Measurements from ENCODE around the gene LCN10. TPM values are rescaled to one million over a fixed set of nuclear protein-coding genes. Genes with fewer than 3 reads are reported as not detected.

LCN10 gene
- total RNA-seq, 2 experiments from 2014 or later, result 1.2 to 1.5 TPM

- Mint-ChIP-seq H3K9me3 (peaks cover 35% of the 10 kb centered on the region), H3K27me3 (peaks cover 18% of the 10 kb centered on the region), H3K27ac (no peak overlapping the region), H3K36me3 (peaks cover 19% of the 10 kb centered on the region), H3K4me1 (ENCODE audit: low read depth) (peaks cover 9% of the 10 kb centered on the region), H3K4me3 (no peak overlapping the region)
- intact Hi-C loops (cut with micrococcal nuclease), result loop anchor here (2.0 to 10.0 kb wide), 2 partner anchors 15 to 47 kb away; no protein-coding TSS in a partner anchor
- POLR2A ChIA-PET, result no interaction called here
- CTCF ChIA-PET, result interaction anchor here (1.6 kb wide), 1 partner anchor 9 kb away, joined by 6 read pairs; no protein-coding TSS in a partner anchor
- no peak for DNase-seq
Observed at GRCh38 chr9:136751814-136752213, 9.1 kb upstream of the LCN10 start.

GRCh38 chr9:136751244-136751643 lies 8.5 kb upstream of the LCN10 start:
- H3K9me3 Mint-ChIP-seq, result peaks cover 33% of the 10 kb centered on the region

GRCh38 chr9:136750526-136750925 lies 7.8 kb upstream of the LCN10 start:
- intact Hi-C loops (cut with micrococcal nuclease), result loop anchor here (2.0 to 10.0 kb wide), 2 partner anchors 16 to 46 kb away; no protein-coding TSS in a partner anchor
- no peak for DNase-seq
- Mint-ChIP-seq H3K4me3 (no peak overlapping the region), H3K27ac (no peak overlapping the region), H3K27me3 (peaks cover 9% of the 10 kb centered on the region), H3K36me3 (peaks cover 15% of the 10 kb centered on the region), H3K4me1 (ENCODE audit: low read depth) (peaks cover 9% of the 10 kb centered on the region), H3K9me3 (peaks cover 26% of the 10 kb centered on the region)
- POLR2A ChIA-PET, result interaction anchor here (1.0 kb wide), 1 partner anchor 22 kb away, joined by 3 read pairs; no protein-coding TSS in a partner anchor
- CTCF ChIA-PET, result interaction anchor here (0.6 to 1.6 kb wide), 6 partner anchors 9 to 33 kb away, joined by 3 to 10 read pairs (median 5); no protein-coding TSS in a partner anchor

More at GRCh38 chr9:136751244-136751643, 8.5 kb upstream of the LCN10 start:
- Mint-ChIP-seq H3K27me3 (peaks cover 17% of the 10 kb centered on the region), H3K4me3 (no peak overlapping the region), H3K4me1 (ENCODE audit: low read depth) (peaks cover 9% of the 10 kb centered on the region), H3K36me3 (peaks cover 19% of the 10 kb centered on the region), H3K27ac (no peak overlapping the region)
- DNase-seq, result no peak
- intact Hi-C loops (cut with micrococcal nuclease), result loop anchor here (2.0 to 10.0 kb wide), 2 partner anchors 16 to 46 kb away; no protein-coding TSS in a partner anchor
- ChIA-PET CTCF (interaction anchor here (1.5 to 1.6 kb wide), 2 partner anchors 10 to 15 kb away, joined by 6 to 9 read pairs; no protein-coding TSS in a partner anchor), POLR2A (interaction anchor here (1.0 kb wide), 1 partner anchor 23 kb away, joined by 3 read pairs; no protein-coding TSS in a partner anchor)

DNA sequence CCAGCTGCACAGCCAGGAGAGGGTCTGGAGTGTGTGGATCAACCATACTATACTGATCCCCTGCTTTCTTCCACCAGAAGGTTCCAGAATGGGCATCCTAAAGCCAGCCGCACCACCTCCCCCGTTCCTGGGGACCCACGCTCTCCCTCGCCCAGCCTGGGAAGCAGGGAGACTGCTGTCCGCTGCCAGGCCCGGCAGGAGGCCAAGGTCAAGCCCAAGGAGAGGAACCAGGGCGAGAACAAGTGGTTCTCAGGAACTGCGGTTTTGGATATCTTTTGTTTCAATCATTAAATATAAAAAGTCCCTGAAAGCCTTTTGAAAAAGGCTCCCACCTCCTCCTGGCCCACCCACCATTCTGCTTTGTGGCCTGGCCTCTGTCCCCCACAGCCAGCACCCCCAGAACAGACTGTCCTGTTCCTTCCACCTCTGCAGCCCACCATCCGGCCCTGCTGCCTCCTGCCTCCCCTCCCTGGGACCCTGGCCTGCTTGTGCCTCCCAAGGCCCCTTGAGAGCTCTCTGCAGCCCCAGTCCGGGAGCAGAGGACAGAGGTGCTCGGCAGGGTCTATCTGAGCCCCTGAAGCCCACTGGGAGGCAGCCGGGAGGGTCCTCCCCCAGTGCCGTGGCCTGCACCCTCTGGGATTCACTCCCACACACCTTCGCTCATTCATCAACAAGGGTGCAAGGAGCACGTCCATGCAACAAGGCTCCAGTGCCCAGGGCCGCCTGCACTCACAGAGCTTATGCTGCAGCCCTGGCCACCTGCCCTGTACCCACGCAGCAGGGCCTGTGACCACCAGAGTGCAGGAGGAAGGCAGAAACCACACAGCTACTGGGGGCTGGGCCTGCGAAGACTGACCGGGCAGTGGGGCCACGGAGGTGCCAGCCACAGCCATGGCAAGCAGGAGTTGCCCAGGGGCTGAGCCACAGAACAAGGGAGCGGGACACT lies 6.2 kb upstream of the LCN10 start:
- CTCF ChIA-PET, result no interaction called here
- peaks cover 23% of the 10 kb centered on the region for H3K9me3 Mint-ChIP-seq
- intact Hi-C loops (cut with micrococcal nuclease), result no loop called here
- H3K27ac Mint-ChIP-seq, result no peak overlapping the region
- H3K36me3 Mint-ChIP-seq, result peaks cover 12% of the 10 kb centered on the region
- no peak overlapping the region for H3K4me3 Mint-ChIP-seq
- peaks cover 8% of the 10 kb centered on the region for H3K27me3 Mint-ChIP-seq
- no peak for DNase-seq
- H3K4me1 Mint-ChIP-seq (ENCODE audit: low read depth), result peaks cover 9% of the 10 kb centered on the region
- POLR2A ChIA-PET, result no interaction called here

- DNase-seq, result no peak
- ChIA-PET CTCF (no interaction called here), POLR2A (no interaction called here)
- H3K4me3 Mint-ChIP-seq, result no peak within 1 kb of the TSS
- H3K4me1 Mint-ChIP-seq (ENCODE audit: low read depth), result peaks cover 9% of the 10 kb centered on the region
- no peak within 1 kb of the TSS for H3K27ac Mint-ChIP-seq
- H3K27me3 Mint-ChIP-seq, result peaks cover 8% of the 10 kb centered on the region
- intact Hi-C loops (cut with micrococcal nuclease), result no loop called here
- peaks cover 12% of the 10 kb centered on the region for H3K36me3 Mint-ChIP-seq
- peaks cover 23% of the 10 kb centered on the region for H3K9me3 Mint-ChIP-seq
Observed at GRCh38 chr9:136748201-136748600, 5.5 kb upstream of the LCN10 start, which contains the start of gene LCN6. Gene LCN6, minus strand, starts transcription at chr9:136748525. Its CDS starts 42 bp downstream, at chr9:136748483.

GRCh38 chr9:136747161-136748060 lies 4.7 kb upstream of the LCN10 start:
- Mint-ChIP-seq H3K4me3 (no peak overlapping the region), H3K27ac (no peak overlapping the region), H3K27me3 (peaks cover 7% of the 10 kb centered on the region), H3K36me3 (peaks cover 9% of the 10 kb centered on the region), H3K9me3 (peaks cover 18% of the 10 kb centered on the region), H3K4me1 (ENCODE audit: low read depth) (peaks cover 9% of the 10 kb centered on the region)
- POLR2A ChIA-PET, result interaction anchor here (0.9 kb wide), 1 partner anchor 19 kb away, joined by 3 read pairs; no protein-coding TSS in a partner anchor
- no peak for DNase-seq
- intact Hi-C loops (cut with micrococcal nuclease), result no loop called here
- CTCF ChIA-PET, result no interaction called here

GRCh38 chr9:136746621-136747020 lies 3.9 kb upstream of the LCN10 start:
- Mint-ChIP-seq H3K4me1 (ENCODE audit: low read depth) (peaks cover 13% of the 10 kb centered on the region), H3K4me3 (no peak overlapping the region), H3K27me3 (peaks cover under 1% of the 10 kb centered on the region), H3K36me3 (peaks cover 2% of the 10 kb centered on the region), H3K27ac (no peak overlapping the region), H3K9me3 (peaks cover 10% of the 10 kb centered on the region)
- ChIA-PET POLR2A (no interaction called here), CTCF (no interaction called here)
- intact Hi-C loops (cut with micrococcal nuclease), result no loop called here
- no peak for DNase-seq

- intact Hi-C loops (cut with micrococcal nuclease), result no loop called here
- peaks cover 5% of the 10 kb centered on the region for H3K9me3 Mint-ChIP-seq
- H3K27me3 Mint-ChIP-seq, result no peaks in the 10 kb centered on the region
- H3K4me1 Mint-ChIP-seq (ENCODE audit: low read depth), result peaks cover 16% of the 10 kb centered on the region
- no peak overlapping the region for H3K4me3 Mint-ChIP-seq
- POLR2A ChIA-PET, result no interaction called here
- no peaks in the 10 kb centered on the region for H3K36me3 Mint-ChIP-seq
- no peak overlapping the region for H3K27ac Mint-ChIP-seq
- CTCF ChIA-PET, result no interaction called here
- no peak for DNase-seq
Observed at GRCh38 chr9:136746155-136746490, 3.4 kb upstream of the LCN10 start.

GRCh38 chr9:136745389-136746154 lies 2.8 kb upstream of the LCN10 start:
- Mint-ChIP-seq H3K27me3 (no peaks in the 10 kb centered on the region), H3K36me3 (no peaks in the 10 kb centered on the region), H3K27ac (no peak overlapping the region), H3K4me3 (no peak overlapping the region), H3K4me1 (ENCODE audit: low read depth) (peaks cover 16% of the 10 kb centered on the region), H3K9me3 (peaks cover 1% of the 10 kb centered on the region)
- intact Hi-C loops (cut with micrococcal nuclease), result no loop called here
- ChIA-PET POLR2A (interaction anchor here (1.1 kb wide), 1 partner anchor 17 kb away, joined by 4 read pairs; no protein-coding TSS in a partner anchor), CTCF (no interaction called here)
- no peak for DNase-seq

DNA sequence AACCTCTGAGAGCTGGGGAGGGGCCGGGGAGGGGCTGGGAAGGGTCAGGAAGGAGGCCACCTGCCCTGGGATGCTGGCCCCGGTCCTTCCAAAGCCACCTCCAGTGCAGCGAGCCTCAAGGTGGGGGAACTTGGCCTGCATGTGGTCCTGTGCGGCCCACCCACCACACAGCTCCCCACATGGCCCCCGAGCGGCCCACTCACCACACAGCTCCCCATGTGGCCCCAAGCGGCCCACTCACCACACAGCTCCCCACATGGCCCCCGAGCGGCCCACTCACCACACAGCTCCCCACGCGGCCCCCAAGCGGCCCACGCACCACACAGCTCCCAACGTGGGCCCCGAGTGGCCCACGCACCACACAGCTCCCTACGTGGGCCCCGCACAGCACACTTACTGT lies 2.0 kb upstream of the LCN10 start:
- no peak overlapping the region for H3K4me3 Mint-ChIP-seq
- ChIA-PET POLR2A (interaction anchor here (1.1 kb wide), 1 partner anchor 16 kb away, joined by 4 read pairs; no protein-coding TSS in a partner anchor), CTCF (no interaction called here)
- H3K9me3 Mint-ChIP-seq, result no peaks in the 10 kb centered on the region
- DNase-seq, result no peak
- H3K36me3 Mint-ChIP-seq, result no peaks in the 10 kb centered on the region
- H3K4me1 Mint-ChIP-seq (ENCODE audit: low read depth), result peaks cover 12% of the 10 kb centered on the region
- no peak overlapping the region for H3K27ac Mint-ChIP-seq
- H3K27me3 Mint-ChIP-seq, result no peaks in the 10 kb centered on the region
- intact Hi-C loops (cut with micrococcal nuclease), result no loop called here

DNA sequence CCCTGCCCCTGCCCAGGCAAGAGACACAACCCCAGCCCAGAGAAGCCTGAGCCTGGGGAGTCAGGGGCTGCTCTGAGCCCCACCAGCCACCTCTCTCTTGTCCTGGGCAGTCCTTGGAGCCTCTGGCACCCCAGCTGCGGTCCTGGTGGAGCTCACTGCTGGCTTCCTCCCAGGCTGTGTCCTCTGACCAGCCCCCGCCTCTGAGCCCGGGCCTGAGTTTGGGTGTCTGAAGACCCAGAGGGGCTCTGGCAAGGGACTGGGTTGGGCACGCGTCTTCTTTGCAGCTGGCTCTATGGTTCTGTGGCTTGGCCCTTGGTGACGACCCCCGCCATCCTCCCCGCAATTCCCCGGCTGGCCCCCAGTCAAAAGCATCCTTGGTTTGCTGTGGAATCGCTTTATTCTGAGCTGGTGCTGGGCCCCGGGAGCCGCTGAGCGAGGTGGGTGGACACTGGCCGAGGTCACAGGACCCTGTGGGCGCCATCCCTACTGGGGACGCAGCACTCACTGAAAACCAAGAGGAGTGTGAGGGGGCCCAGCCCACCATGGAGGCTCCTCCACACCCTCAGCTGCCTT lies 985 bp upstream of the LCN10 start:
- peaks cover 12% of the 10 kb centered on the region for H3K4me1 Mint-ChIP-seq (ENCODE audit: low read depth)
- H3K27me3 Mint-ChIP-seq, result no peaks in the 10 kb centered on the region
- no peaks in the 10 kb centered on the region for H3K36me3 Mint-ChIP-seq
- H3K9me3 Mint-ChIP-seq, result no peaks in the 10 kb centered on the region
- no peak for DNase-seq
- intact Hi-C loops (cut with micrococcal nuclease), result no loop called here
- POLR2A ChIA-PET, result no interaction called here
- H3K4me3 Mint-ChIP-seq, result no peak overlapping the region
- no peak overlapping the region for H3K27ac Mint-ChIP-seq
- CTCF ChIA-PET, result interaction anchor here (1.3 kb wide), 1 partner anchor 49 kb away, joined by 3 read pairs; no protein-coding TSS in a partner anchor

Data from activated CD4-positive, alpha-beta memory T cell treated with anti-CD3 and anti-CD28 coated beads for 36 hours (primary cell).